Lung (tissue), 12 donors: ENCODE data around the gene FGF4. TPM values are rescaled to one million over a fixed set of nuclear protein-coding genes. Genes with fewer than 3 reads are reported as not detected.

ENCODE experiments used
- ATAC-seq: fragments of 200-7000 bp; cut with Tn5 transposase; one replicate; pipeline ENCODE4 v1.9.1; 2020; ENCODE audit warnings: moderate number of reproducible peaks; ENCODE audit not compliant: insufficient read depth, low FRiP score
- DNase-seq, 3 donors: peaks; one replicate each; pipeline ENCODE4 v3.0.0-alpha.2; 2013 to 2017
- H3K27ac ChIP-seq, 2 donors: one replicate each; pipeline ENCODE4 v1.5.1; 2013; ENCODE audit warnings: mild to moderate bottlenecking in 2 of 2, moderate library complexity in 2 of 2, control low read depth in 1 of 2, inconsistent platforms in 1 of 2, low read depth in 1 of 2, low read length in 1 of 2
- H3K27me3 ChIP-seq, 3 donors: one replicate each; pipeline ENCODE4 v1.5.1; 2013; ENCODE audit warnings: low read length in 2 of 3; ENCODE audit not compliant: control insufficient read depth in 3 of 3, insufficient read depth in 3 of 3
- H3K36me3 ChIP-seq, 4 donors: one replicate each; pipeline ENCODE4 v1.5.1; 2013; ENCODE audit warnings: low read length in 4 of 4, mild to moderate bottlenecking in 1 of 4, moderate library complexity in 1 of 4; ENCODE audit not compliant: control insufficient read depth in 4 of 4, insufficient read depth in 4 of 4
- H3K4me1 ChIP-seq, 5 donors: one replicate each; pipeline ENCODE4 v1.5.1; 2013; ENCODE audit warnings: low read length in 5 of 5, mild to moderate bottlenecking in 2 of 5, moderate library complexity in 1 of 5; ENCODE audit not compliant: control insufficient read depth in 5 of 5, insufficient read depth in 5 of 5
- H3K4me3 ChIP-seq: one replicate; pipeline ENCODE4 v1.5.1; 2013; ENCODE audit warnings: mild to moderate bottlenecking, control low read depth, moderate library complexity
- H3K9ac ChIP-seq, 2 donors: one replicate each; pipeline ENCODE4 v1.5.1; 2013; ENCODE audit warnings: low read length in 2 of 2, control low read depth in 1 of 2; ENCODE audit not compliant: insufficient read depth in 1 of 2
- H3K9me3 ChIP-seq, 4 donors: one replicate each; pipeline ENCODE4 v1.5.1; 2013; ENCODE audit warnings: low read length in 3 of 4, mild to moderate bottlenecking in 1 of 4, moderate library complexity in 1 of 4; ENCODE audit not compliant: control insufficient read depth in 4 of 4, insufficient read depth in 3 of 4
- WGBS, 2 donors: extraction: QIAGEN DNeasy Blood & Tissue Kit; methylation state at CpG; one replicate each; pipeline ENCODE4 v1.1.7; 2013; 5-methylcytosine and 5-hydroxymethylcytosine counted together
- polyA plus RNA-seq, 2 donors: library from polyadenylated mRNA; stranded (reverse); fragments of 200-250 nt; gene quantifications; one replicate each; pipeline ENCODE4 v1.2.1, GENCODE V29; 2013
- total RNA-seq, 2 donors: library from RNA; depleted of rRNA in 1 of 2; stranded (reverse); fragments of >200 nt in 1 of 2; gene quantifications; one replicate each; pipeline ENCODE4 v1.2.1, GENCODE V29; 2014 to 2021
- TF ChIP-seq, protein P1 (sequence below): IDR thresholded peaks from 2 replicates; pipeline ENCODE4 v1.5.1; 2012; ENCODE audit warnings: mild to moderate bottlenecking; ENCODE audit errors: control extremely low read depth, extremely low read depth
- donor health status: control.
- donor health status: control.
- donor health status: Bipolar disorder and iron deficiency.
- donor health status: healthy.
- donor health status: DM: yes; HTN: yes; CAD: no.

Gene FGF4
- total and polyA plus RNA-seq, 4 donors: not detected

DNA sequence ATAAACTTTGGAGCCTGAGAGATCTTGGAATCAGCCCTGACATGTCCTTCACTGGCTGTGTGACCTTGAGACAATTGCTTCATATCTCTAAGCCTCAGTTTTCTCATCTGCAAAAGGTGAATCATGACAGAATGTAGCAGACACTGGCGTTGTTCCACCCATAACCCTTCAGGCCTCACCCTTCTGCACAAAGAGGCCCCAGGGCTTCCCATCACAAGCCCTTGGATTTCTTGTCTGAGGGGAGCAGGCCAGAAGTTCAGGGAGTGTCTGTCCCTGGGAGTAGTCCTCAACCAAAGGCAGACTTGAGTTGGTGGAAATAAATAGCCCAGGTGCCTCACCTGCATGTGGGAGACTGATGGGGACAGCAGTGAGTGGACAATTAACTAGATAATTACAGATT, 27.4 kb upstream of the FGF4 start:
- Histone ChIP-seq H3K36me3 (no peaks in the 10 kb centered on the region), H3K9me3 (peaks cover 0 to 6% (median 1%) of the 10 kb centered on the region in 4 donors), H3K4me1 (no peaks in the 10 kb centered on the region), H3K4me3 (no peak overlapping the region), H3K27ac (no peak overlapping the region), H3K27me3 (peaks cover 0 to 6% (median 4%) of the 10 kb centered on the region in 3 donors), H3K9ac (no peak overlapping the region)
- 63 to 79% methylated on average over 1 of the region's 1 CpG for WGBS, 2 donors
- no peak for DNase-seq
- ATAC-seq: no peak
- TF ChIP-seq, protein P1, sequence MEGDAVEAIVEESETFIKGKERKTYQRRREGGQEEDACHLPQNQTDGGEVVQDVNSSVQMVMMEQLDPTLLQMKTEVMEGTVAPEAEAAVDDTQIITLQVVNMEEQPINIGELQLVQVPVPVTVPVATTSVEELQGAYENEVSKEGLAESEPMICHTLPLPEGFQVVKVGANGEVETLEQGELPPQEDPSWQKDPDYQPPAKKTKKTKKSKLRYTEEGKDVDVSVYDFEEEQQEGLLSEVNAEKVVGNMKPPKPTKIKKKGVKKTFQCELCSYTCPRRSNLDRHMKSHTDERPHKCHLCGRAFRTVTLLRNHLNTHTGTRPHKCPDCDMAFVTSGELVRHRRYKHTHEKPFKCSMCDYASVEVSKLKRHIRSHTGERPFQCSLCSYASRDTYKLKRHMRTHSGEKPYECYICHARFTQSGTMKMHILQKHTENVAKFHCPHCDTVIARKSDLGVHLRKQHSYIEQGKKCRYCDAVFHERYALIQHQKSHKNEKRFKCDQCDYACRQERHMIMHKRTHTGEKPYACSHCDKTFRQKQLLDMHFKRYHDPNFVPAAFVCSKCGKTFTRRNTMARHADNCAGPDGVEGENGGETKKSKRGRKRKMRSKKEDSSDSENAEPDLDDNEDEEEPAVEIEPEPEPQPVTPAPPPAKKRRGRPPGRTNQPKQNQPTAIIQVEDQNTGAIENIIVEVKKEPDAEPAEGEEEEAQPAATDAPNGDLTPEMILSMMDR: no peak

DNA sequence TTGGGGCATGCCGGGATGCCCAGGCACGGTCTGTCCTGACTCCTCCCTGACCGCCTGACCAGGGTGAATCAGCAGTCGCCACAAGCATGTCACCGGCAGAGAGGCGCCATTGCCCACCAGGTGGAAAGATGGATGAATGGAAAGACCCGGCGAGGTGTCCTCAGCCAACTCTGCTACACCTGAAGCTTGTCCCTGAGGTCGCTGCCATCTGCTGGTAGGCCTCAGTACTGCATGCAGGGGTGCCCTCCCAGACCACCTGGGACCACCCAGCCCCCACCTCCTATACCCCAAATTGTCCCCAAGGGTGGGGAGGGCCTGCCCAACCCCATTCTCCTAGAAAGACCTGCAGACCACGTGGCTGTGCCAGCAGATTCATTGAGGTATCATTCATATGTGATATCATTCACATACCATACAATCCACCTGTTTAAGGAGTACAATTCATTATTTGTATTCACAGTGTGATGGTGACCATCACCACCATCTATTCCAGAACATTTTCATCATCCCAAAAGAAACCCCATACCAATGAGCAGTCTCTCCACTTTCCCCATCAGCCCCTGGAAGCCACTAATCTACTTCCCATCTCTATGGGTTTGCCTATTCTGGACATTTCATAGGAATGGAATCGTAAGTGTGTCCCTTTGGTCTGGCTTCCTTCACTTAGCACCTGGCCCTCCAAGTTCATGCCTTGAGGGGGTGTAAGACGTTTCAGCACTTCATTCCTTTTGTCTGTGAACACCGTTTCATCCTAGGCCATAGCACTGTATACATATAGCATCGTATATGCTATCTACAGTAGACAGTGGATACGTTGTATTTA, 26.6 kb upstream of the FGF4 start:
- TF ChIP-seq, protein P1: peak; percentile 8
- Histone ChIP-seq H3K9me3 (peaks cover 0 to 6% (median 1%) of the 10 kb centered on the region in 4 donors), H3K36me3 (no peaks in the 10 kb centered on the region), H3K4me3 (no peak overlapping the region), H3K27ac (no peak overlapping the region), H3K27me3 (peaks cover 0 to 6% (median 4%) of the 10 kb centered on the region in 3 donors), H3K4me1 (no peaks in the 10 kb centered on the region), H3K9ac (no peak overlapping the region)
- 32 to 35% methylated on average over 15 of the region's 15 CpGs for WGBS, 2 donors
- no peak for ATAC-seq
- no peak for DNase-seq

DNA sequence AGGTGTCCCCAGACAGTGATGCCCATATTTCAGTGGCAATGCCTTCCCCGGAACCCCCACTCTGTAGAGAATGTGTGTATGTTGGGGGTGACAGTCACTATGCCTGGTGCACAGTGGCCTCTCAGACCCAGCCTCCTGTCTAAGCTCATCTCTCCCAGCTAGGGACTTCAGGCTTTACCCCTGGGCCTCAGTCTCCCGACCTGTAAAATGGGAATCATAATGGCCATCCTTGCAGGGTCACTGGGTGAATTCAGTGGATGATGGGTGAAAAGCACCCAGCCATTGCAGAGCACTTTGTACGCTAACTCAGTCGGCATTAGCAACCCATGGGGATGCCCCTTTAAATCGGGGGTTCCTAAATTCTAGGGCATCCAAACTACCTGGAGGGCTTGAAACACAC, 25.1 kb upstream of the FGF4 start:
- no peak for DNase-seq
- WGBS, 2 donors: 93 to 95% methylated on average over 5 of the region's 5 CpGs

More for the DNA sequence above, 25.1 kb upstream of the FGF4 start:
- TF ChIP-seq, protein P1: no peak
- H3K4me3 ChIP-seq: no peak overlapping the region
- ATAC-seq: no peak
- no peaks in the 10 kb centered on the region for H3K4me1 ChIP-seq
- peaks cover 0 to 6% (median 2%) of the 10 kb centered on the region in 3 donors for H3K27me3 ChIP-seq
- no peaks in the 10 kb centered on the region for H3K36me3 ChIP-seq
- no peak overlapping the region for H3K9ac ChIP-seq
- no peak overlapping the region for H3K27ac ChIP-seq
- H3K9me3 ChIP-seq: peaks cover 0 to 6% (median 1%) of the 10 kb centered on the region in 4 donors
